Activated naive CD8-positive, alpha-beta T cell treated with anti-CD3 and anti-CD28 coated beads, Interleukin-2, amount 10 ng/mL, durations not matched to agents 7 days and 5 days (primary cell): ENCODE measurements around the gene IRF3. TPM values are rescaled to one million over a fixed set of nuclear protein-coding genes. Genes with fewer than 3 reads are reported as not detected.

ENCODE experiments used
- ATAC-seq: fragments of 150-1000 bp; cut with Tn5 transposase; one replicate; pipeline ENCODE4 v1.10.0; 2021; ENCODE audit warnings: low read depth, moderate library complexity
- POLR2A ChIA-PET: fragments of 350-600 bp; sonication (Branson Sonifier 250); formaldehyde crosslinking; loops from one replicate; lab custom pipeline; 2021; ENCODE audit warnings: antibody characterized with exemption; lab: Charles Lee
- DNase-seq: peaks from one replicate; pipeline ENCODE4 v3.0.0; 2021
- H3K27ac Mint-ChIP-seq: one replicate; pipeline ENCODE4 v1.8.0; 2022; ENCODE audit warnings: mild to moderate bottlenecking, mixed read lengths
- H3K27me3 Mint-ChIP-seq: one replicate; pipeline ENCODE4 v1.8.0; 2022; ENCODE audit warnings: mild to moderate bottlenecking, moderate library complexity, mixed read lengths
- H3K36me3 Mint-ChIP-seq: one replicate; pipeline ENCODE4 v1.8.0; 2021; ENCODE audit warnings: mild to moderate bottlenecking, mixed read lengths
- H3K4me1 Mint-ChIP-seq: one replicate; pipeline ENCODE4 v1.8.0; 2021; ENCODE audit warnings: mixed read lengths
- H3K4me3 Mint-ChIP-seq: one replicate; pipeline ENCODE4 v1.8.0; 2022; ENCODE audit warnings: mild to moderate bottlenecking, moderate library complexity, mixed read lengths
- H3K9me3 Mint-ChIP-seq: one replicate; pipeline ENCODE4 v1.8.0; 2021; ENCODE audit warnings: mixed read lengths
- total RNA-seq, 2 experiments: library from RNA; stranded (reverse); gene quantifications; one replicate each; pipeline ENCODE4 v1.2.3, GENCODE V29; 2021

IRF3 gene
- total RNA-seq, 2 experiments from 2014 or later = 198 to 205 TPM

- ATAC-seq (no peak), DNase-seq (no peak)
- Mint-ChIP-seq H3K4me3 (no peak overlapping the region), H3K9me3 (no peaks in the 10 kb centered on the region), H3K27ac (peak overlapping the region; percentile 64), H3K4me1 (peaks cover 11% of the 10 kb centered on the region), H3K36me3 (peaks cover 9% of the 10 kb centered on the region), H3K27me3 (no peaks in the 10 kb centered on the region)
- POLR2A ChIA-PET = interaction anchor here (0.7 kb wide), 1 partner anchor 8 kb away, joined by 3 read pairs; no protein-coding TSS in a partner anchor
These were observed 18.8 kb upstream of the IRF3 start for GRCh38 chr19:49684251-49684982.

- Mint-ChIP-seq H3K27me3 (no peaks in the 10 kb centered on the region), H3K4me3 (no peak overlapping the region), H3K36me3 (peaks cover 7% of the 10 kb centered on the region), H3K9me3 (no peaks in the 10 kb centered on the region), H3K4me1 (peaks cover 9% of the 10 kb centered on the region), H3K27ac (peak overlapping the region; percentile 64)
- ATAC-seq (no peak), DNase-seq (no peak)
- POLR2A ChIA-PET = no interaction called here
These were observed 18.2 kb upstream of the IRF3 start for GRCh38 chr19:49683814-49684250.

- Mint-ChIP-seq H3K27ac (no peak overlapping the region), H3K27me3 (no peaks in the 10 kb centered on the region), H3K4me3 (no peak overlapping the region), H3K36me3 (peaks cover 7% of the 10 kb centered on the region), H3K4me1 (peaks cover 11% of the 10 kb centered on the region), H3K9me3 (no peaks in the 10 kb centered on the region)
- no peak for DNase-seq
- POLR2A ChIA-PET = interaction anchor here (0.6 kb wide), 1 partner anchor 212 kb away, joined by 3 read pairs; no protein-coding TSS in a partner anchor
- no peak for ATAC-seq
These were observed 16.6 kb upstream of the IRF3 start for GRCh38 chr19:49682274-49682673.

- H3K4me3 Mint-ChIP-seq = no peak overlapping the region
- H3K36me3 Mint-ChIP-seq = peaks cover 8% of the 10 kb centered on the region
- peaks cover 11% of the 10 kb centered on the region for H3K4me1 Mint-ChIP-seq
- POLR2A ChIA-PET = interaction anchor here (0.6 to 1.0 kb wide), 2 partner anchors 65 to 212 kb away, joined by 3 read pairs; no protein-coding TSS in a partner anchor
- no peaks in the 10 kb centered on the region for H3K27me3 Mint-ChIP-seq
- ATAC-seq (no peak), DNase-seq (no peak)
- no peak overlapping the region for H3K27ac Mint-ChIP-seq
- no peaks in the 10 kb centered on the region for H3K9me3 Mint-ChIP-seq
These were observed 16.2 kb upstream of the IRF3 start for GRCh38 chr19:49681830-49682229.

- POLR2A ChIA-PET = interaction anchor here (0.6 to 1.0 kb wide), 3 partner anchors 9 to 211 kb away, joined by 3 to 4 read pairs (median 3); partner anchors contain the start of gene ADM5
- ATAC-seq (peak; percentile 9), DNase-seq (peak; percentile 99)
- Mint-ChIP-seq H3K27ac (no peak overlapping the region), H3K4me3 (peak overlapping the region; percentile 10), H3K9me3 (no peaks in the 10 kb centered on the region), H3K4me1 (peaks cover 15% of the 10 kb centered on the region), H3K27me3 (no peaks in the 10 kb centered on the region), H3K36me3 (peaks cover 7% of the 10 kb centered on the region)
These were observed 15.0 kb upstream of the IRF3 start for GRCh38 chr19:49680421-49681351.

- peaks cover 7% of the 10 kb centered on the region for H3K36me3 Mint-ChIP-seq
- H3K9me3 Mint-ChIP-seq = no peaks in the 10 kb centered on the region
- peak overlapping the region; percentile 35 for H3K4me3 Mint-ChIP-seq
- ATAC-seq (no peak), DNase-seq (no peak)
- POLR2A ChIA-PET = interaction anchor here (0.6 to 2.2 kb wide), 3 partner anchors 10 to 40 kb away, joined by 3 to 6 read pairs (median 4); partner anchors contain the start of genes ADM5, RRAS and SCAF1
- H3K4me1 Mint-ChIP-seq = peaks cover 15% of the 10 kb centered on the region
- peak overlapping the region; percentile 16 for H3K27ac Mint-ChIP-seq
- H3K27me3 Mint-ChIP-seq = no peaks in the 10 kb centered on the region
These were observed 14.2 kb upstream of the IRF3 start for GRCh38 chr19:49679771-49680413.

GRCh38 chr19:49678985-49679770 is 13.5 kb upstream of the IRF3 start:
- POLR2A ChIA-PET = interaction anchor here (0.5 to 3.3 kb wide), 5 partner anchors 14 to 113 kb away, joined by 3 to 23 read pairs (median 3); partner anchors contain the start of genes BCL2L12, IRF3, RRAS and SCAF1
- no peak overlapping the region for H3K27ac Mint-ChIP-seq
- peak overlapping the region; percentile 22 for H3K4me3 Mint-ChIP-seq
- H3K36me3 Mint-ChIP-seq = peaks cover 7% of the 10 kb centered on the region
- no peak for DNase-seq
- H3K9me3 Mint-ChIP-seq = no peaks in the 10 kb centered on the region
- peaks cover 15% of the 10 kb centered on the region for H3K4me1 Mint-ChIP-seq
- H3K27me3 Mint-ChIP-seq = no peaks in the 10 kb centered on the region
- no peak for ATAC-seq

- Mint-ChIP-seq H3K4me1 (peaks cover 17% of the 10 kb centered on the region), H3K4me3 (peak overlapping the region; percentile 92), H3K36me3 (peaks cover 7% of the 10 kb centered on the region), H3K27me3 (no peaks in the 10 kb centered on the region), H3K9me3 (no peaks in the 10 kb centered on the region), H3K27ac (peak overlapping the region; percentile 92)
- DNase-seq (peak; percentile 85), ATAC-seq (no peak)
- POLR2A ChIA-PET = interaction anchor here (1.5 to 3.3 kb wide), 7 partner anchors 10 to 107 kb away, joined by 3 to 23 read pairs (median 8); partner anchors contain the start of genes BCL2L12, IRF3, PRR12 and RRAS
These were observed 12.4 kb upstream of the IRF3 start for GRCh38 chr19:49677901-49678674.

- Mint-ChIP-seq H3K27me3 (no peaks in the 10 kb centered on the region), H3K27ac (peak within 1 kb of the TSS; percentile 97), H3K36me3 (peaks cover 6% of the 10 kb centered on the region), H3K9me3 (no peaks in the 10 kb centered on the region), H3K4me1 (peaks cover 19% of the 10 kb centered on the region), H3K4me3 (peak within 1 kb of the TSS; percentile 99)
- ATAC-seq = no peak
- DNase-seq = peak; percentile 71
- POLR2A ChIA-PET = interaction anchor here (0.6 to 3.3 kb wide), 12 partner anchors 10 to 224 kb away, joined by 3 to 23 read pairs (median 5); partner anchors contain the start of genes ALDH16A1, BCL2L12, IRF3 and NOSIP
These were observed 11.7 kb upstream of the IRF3 start, which contains the start of gene PRMT1 for GRCh38 chr19:49677231-49677900. Gene PRMT1 (plus strand): TSS chr19:49677271. CDS start chr19:49677281, 10 bp downstream.

GRCh38 chr19:49676784-49677230 is 11.2 kb upstream of the IRF3 start:
- no peaks in the 10 kb centered on the region for H3K27me3 Mint-ChIP-seq
- peaks cover 25% of the 10 kb centered on the region for H3K4me1 Mint-ChIP-seq
- H3K36me3 Mint-ChIP-seq = peaks cover 9% of the 10 kb centered on the region
- DNase-seq (peak; percentile 94), ATAC-seq (peak; percentile 77)
- peak overlapping the region; percentile 97 for H3K27ac Mint-ChIP-seq
- no peaks in the 10 kb centered on the region for H3K9me3 Mint-ChIP-seq
- H3K4me3 Mint-ChIP-seq = peak overlapping the region; percentile 99
- POLR2A ChIA-PET = interaction anchor here (0.6 to 3.3 kb wide), 22 partner anchors 8 to 224 kb away, joined by 3 to 23 read pairs (median 4); partner anchors contain the start of genes ALDH16A1, BCL2L12, IRF3 and NOSIP
